Parathyroid adenoma (tissue), 2 donors: Measurements from ENCODE around the gene PDIA2.

ENCODE experiments used
- H2AFZ ChIP-seq: fragments of 300-600 bp; sonication (generic); one replicate; pipeline ENCODE4 v1.7.0; 2017; ENCODE audit warnings: antibody characterized with exemption, mild to moderate bottlenecking
- H3K27ac ChIP-seq: fragments of 300-600 bp; sonication (generic); one replicate; pipeline ENCODE4 v1.7.0; 2017
- H3K27me3 ChIP-seq: fragments of 300-600 bp; sonication (generic); one replicate; pipeline ENCODE4 v1.7.0; 2017; ENCODE audit warnings: low read length; ENCODE audit not compliant: control insufficient read depth, insufficient read depth
- H3K36me3 ChIP-seq: fragments of 300-600 bp; sonication (generic); one replicate; pipeline ENCODE4 v1.7.0; 2017; ENCODE audit warnings: low read length; ENCODE audit not compliant: control insufficient read depth, insufficient read depth
- H3K4me1 ChIP-seq: fragments of 300-600 bp; sonication (generic); one replicate; pipeline ENCODE4 v1.7.0; 2017; ENCODE audit warnings: control low read depth
- H3K4me2 ChIP-seq: fragments of 300-600 bp; sonication (generic); one replicate; pipeline ENCODE4 v1.7.0; 2017; ENCODE audit warnings: low read length
- H3K4me3 ChIP-seq: fragments of 300-600 bp; sonication (generic); one replicate; pipeline ENCODE4 v1.7.0; 2017; ENCODE audit warnings: low read depth, low read length
- H3K79me2 ChIP-seq: fragments of 300-600 bp; sonication (generic); one replicate; pipeline ENCODE4 v1.7.0; 2017; ENCODE audit warnings: control low read depth
- H3K9ac ChIP-seq: fragments of 300-600 bp; sonication (generic); one replicate; pipeline ENCODE4 v1.7.0; 2017; ENCODE audit warnings: mild to moderate bottlenecking
- H3K9me3 ChIP-seq: fragments of 300-600 bp; sonication (generic); one replicate; pipeline ENCODE4 v1.7.0; 2017; ENCODE audit warnings: low read length; ENCODE audit not compliant: control insufficient read depth
- TF ChIP-seq, protein P1 (sequence below): fragments of 300-600 bp; sonication (generic); IDR thresholded peaks from one replicate; pipeline ENCODE4 v1.7.0; 2017; ENCODE audit warnings: antibody characterized with exemption, mild to moderate bottlenecking
- donor health status: primary hyperparathyroidism.

The PDIA2 gene

DNA sequence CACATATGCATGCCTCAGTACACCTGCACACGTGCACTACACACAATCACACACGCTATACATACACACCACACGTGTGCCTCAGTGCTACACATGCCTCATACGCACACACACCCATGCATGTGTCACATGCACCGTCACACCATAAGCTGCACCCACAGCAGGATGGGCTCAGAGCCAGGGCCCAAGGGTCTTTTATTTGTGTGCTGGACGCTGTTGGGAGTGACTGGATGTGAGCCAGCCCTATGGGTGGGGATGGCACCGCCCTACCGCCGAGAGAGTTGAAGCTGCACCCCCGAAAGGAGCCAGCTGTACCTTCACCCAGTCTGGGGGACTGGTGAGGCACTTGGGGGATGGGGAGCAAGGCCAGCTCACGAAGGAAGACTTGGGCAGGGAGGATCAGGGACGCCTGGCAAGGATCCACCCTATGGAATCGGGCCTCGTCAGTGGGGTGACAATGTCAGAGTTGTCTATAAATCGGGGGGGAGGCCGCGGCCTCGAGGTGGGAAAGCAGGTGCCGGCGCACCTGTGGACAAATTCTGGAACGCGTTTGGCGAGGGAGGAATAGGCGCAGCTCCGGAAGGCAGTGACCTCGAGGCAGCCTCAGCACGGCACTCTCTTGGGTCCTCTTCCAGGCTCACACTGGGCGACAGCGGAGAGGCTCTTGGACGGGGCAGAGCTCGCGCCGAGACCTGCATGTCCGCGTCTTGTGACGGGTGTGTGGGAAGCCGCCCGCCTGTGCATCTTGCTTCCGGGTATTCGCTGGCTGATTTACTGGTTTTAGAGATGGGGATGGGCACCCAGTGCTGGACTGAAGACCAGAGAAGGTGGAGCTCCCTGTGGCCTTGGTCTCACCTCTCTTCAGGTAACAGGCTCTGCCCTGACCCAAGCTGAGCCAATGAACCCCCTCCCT lies 14.6 kb upstream of the PDIA2 start:
- Histone ChIP-seq H3K27ac (no peak overlapping the region), H3K27me3 (no peaks in the 10 kb centered on the region), H3K4me3 (no peak overlapping the region), H3K4me1 (no peaks in the 10 kb centered on the region), H2AFZ (no peak overlapping the region), H3K9me3 (no peaks in the 10 kb centered on the region), H3K36me3 (no peaks in the 10 kb centered on the region), H3K4me2 (no peak overlapping the region), H3K9ac (no peak overlapping the region), H3K79me2 (no peaks in the 10 kb centered on the region)
- TF ChIP-seq, protein P1, sequence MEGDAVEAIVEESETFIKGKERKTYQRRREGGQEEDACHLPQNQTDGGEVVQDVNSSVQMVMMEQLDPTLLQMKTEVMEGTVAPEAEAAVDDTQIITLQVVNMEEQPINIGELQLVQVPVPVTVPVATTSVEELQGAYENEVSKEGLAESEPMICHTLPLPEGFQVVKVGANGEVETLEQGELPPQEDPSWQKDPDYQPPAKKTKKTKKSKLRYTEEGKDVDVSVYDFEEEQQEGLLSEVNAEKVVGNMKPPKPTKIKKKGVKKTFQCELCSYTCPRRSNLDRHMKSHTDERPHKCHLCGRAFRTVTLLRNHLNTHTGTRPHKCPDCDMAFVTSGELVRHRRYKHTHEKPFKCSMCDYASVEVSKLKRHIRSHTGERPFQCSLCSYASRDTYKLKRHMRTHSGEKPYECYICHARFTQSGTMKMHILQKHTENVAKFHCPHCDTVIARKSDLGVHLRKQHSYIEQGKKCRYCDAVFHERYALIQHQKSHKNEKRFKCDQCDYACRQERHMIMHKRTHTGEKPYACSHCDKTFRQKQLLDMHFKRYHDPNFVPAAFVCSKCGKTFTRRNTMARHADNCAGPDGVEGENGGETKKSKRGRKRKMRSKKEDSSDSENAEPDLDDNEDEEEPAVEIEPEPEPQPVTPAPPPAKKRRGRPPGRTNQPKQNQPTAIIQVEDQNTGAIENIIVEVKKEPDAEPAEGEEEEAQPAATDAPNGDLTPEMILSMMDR: no peak

DNA sequence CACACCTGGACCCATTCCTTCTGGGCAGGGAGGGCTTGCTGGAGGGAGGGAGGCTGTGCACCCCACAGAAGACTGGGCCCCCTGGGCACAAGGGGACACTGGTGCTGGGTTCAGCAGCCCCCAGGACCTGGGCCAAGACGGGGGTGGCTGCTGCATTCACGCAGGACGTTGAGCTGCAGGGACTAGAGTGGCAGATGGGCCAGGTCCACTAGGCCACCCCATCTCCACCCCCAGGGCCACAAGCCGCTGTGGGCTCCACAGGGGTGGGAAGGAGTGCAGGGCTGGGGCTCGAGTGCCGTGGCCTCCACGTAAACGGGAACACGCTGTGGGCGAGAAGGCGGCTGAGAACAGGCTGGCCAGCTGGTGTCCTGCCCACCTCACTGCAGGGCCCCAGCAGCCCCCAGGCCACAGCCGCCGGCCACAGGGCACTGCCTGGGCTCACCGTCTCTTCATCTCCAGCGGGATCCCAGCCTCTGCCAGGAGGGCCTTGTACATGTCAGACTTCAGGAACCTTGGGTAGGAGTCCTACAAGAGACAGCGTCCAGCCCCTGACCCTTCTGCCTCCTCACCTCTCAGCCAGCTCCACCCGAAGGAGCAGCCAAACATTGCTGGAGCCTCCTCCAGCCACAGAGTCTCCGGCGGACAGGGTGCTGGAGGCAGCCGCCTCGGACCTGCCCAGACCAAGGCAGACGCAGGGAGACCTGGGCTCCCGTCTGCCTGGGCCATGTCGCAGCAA lies 13.7 kb upstream of the PDIA2 start:
- Histone ChIP-seq H3K79me2 (no peaks in the 10 kb centered on the region), H3K4me2 (no peak overlapping the region), H3K9ac (no peak overlapping the region), H3K27ac (no peak overlapping the region), H2AFZ (no peak overlapping the region), H3K4me1 (no peaks in the 10 kb centered on the region), H3K9me3 (no peaks in the 10 kb centered on the region), H3K27me3 (no peaks in the 10 kb centered on the region), H3K36me3 (no peaks in the 10 kb centered on the region), H3K4me3 (no peak overlapping the region)
- TF ChIP-seq, protein P1: no peak

GRCh38 chr16:270381-271255 lies 12.3 kb upstream of the PDIA2 start:
- H3K9ac ChIP-seq: no peak overlapping the region
- no peak overlapping the region for H3K4me3 ChIP-seq
- H3K4me2 ChIP-seq: no peak overlapping the region
- no peaks in the 10 kb centered on the region for H3K9me3 ChIP-seq
- no peaks in the 10 kb centered on the region for H3K27me3 ChIP-seq
- H3K27ac ChIP-seq: no peak overlapping the region
- no peaks in the 10 kb centered on the region for H3K36me3 ChIP-seq
- TF ChIP-seq, protein P1: no peak
- H3K79me2 ChIP-seq: no peaks in the 10 kb centered on the region
- H3K4me1 ChIP-seq: no peaks in the 10 kb centered on the region
- no peak overlapping the region for H2AFZ ChIP-seq

DNA sequence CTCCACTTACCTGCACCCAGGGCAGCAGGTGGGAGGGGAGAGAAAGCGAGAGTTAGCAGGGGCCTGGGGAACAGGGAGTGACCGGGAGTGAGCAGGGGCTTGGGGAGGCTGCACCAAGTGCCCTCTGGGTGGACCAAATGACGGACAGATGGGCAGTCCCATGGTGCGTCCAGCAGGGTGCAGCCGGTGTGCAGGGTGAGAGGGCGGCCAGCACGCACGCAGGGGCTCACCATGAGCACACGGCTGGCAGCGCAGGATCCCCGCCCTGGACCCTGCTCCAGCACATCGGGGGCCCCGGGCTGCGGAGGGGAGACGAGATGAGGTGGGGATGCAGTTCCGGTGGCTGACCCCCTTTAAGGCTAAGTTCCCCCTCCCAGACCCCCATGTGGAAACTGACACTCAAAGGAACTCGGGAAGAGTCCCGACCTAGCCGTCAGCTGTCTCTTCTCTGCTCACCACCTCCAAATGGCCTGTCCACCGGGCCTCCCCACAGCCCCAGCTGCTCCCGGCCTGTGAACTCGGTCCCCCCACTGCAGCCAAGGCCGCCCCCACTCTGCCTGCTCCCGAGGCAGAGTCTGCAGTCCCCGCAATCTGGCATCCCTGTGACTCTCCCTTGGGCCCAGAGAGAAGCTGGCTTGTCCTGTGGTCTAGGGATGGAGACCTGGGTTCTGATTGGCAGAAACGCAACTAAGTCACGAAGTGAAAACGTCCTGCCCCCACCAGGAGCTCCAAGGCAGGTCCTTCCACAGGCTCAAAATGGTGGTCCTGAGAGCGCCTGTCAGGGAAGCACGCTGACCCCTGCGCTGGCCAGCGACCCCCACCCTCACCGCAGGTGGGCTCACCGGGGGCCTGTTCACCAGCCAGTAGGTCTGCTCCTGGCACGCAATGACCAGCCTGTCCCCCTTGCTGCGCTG lies 10.1 kb upstream of the PDIA2 start:
- Histone ChIP-seq H3K27ac (no peak overlapping the region), H3K27me3 (no peaks in the 10 kb centered on the region)

More for the DNA sequence above, 10.1 kb upstream of the PDIA2 start:
- Histone ChIP-seq H3K9me3 (no peaks in the 10 kb centered on the region), H3K4me3 (no peak overlapping the region), H3K4me2 (no peak overlapping the region), H3K9ac (no peak overlapping the region), H3K79me2 (no peaks in the 10 kb centered on the region), H2AFZ (no peak overlapping the region), H3K36me3 (no peaks in the 10 kb centered on the region), H3K4me1 (no peaks in the 10 kb centered on the region)
- TF ChIP-seq, protein P1: no peak
